Measurements from ENCODE around the gene LRRC74B.

DNA sequence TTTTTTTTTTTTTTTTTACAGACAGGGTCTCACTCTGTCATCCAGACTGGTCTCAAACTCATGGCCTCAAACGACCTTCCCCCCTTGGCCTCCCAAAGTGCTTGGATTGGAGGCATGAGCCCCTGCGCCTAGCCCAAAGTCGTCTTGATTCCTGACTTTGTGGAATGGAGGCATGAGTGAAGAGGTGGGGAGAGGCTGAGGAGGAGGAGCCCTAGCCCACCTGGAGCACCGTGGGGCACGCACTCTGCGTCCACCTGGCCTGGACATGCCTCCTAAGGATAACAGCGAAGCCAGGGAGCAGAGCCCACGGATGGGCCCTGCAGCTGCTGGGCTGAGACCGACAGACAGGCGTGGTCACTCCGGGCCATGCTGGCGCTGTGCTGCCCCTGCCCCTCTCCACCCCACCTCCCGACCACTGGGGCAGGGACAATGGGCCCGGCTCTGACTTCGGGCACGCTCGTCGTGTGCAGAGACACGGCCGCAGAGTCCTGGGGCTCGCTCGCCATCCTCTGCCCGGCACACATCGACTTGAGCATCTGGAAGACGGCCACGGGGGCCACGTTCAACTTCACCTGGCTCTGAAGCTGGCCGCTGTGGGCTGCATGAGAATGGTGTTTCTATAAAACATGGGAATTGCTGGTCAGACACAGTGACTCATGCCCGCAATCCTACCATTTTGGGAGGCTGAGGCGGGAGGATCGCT is 34.8 kb downstream of the LRRC74B start:
- TF ChIP-seq GATA3 (IDR thresholded peaks at IDR 0.05; ENCODE audit: low read depth, low read length) (no peak), GATA2 (IDR thresholded peaks at IDR 0.05; ENCODE audit: low read depth, low read length) (no peak)

Data from SH-SY5Y (cell line).